ENCODE data around the gene PLXNA4.
A peak's percentile ranks its signal among the peaks of the same experiment; 100 is the strongest.

Gene PLXNA4

DNA sequence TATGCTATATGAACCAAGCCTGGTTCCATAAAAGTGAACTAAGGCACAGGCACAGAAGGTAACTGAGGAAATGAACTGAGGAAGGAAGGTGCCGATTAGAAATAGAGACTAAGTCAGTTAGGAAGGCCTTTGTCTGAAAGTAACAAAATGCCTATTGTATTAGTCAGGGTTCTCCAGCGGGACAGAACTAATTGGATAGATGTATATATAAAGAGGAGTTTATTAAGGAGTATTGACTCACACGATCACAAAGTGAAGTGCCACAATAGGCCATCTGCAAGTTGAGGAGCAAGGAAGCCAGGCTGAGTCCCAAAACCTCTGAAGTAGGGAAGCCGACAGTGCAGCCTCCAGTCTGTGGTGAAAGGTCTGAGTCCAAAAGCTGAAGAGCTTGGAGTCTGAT, 13.9 kb upstream of the PLXNA4 start:
- no peak for DNase-seq (ENCODE audit: low read depth in 2 of 3, low spot score in 1 of 3)

DNA sequence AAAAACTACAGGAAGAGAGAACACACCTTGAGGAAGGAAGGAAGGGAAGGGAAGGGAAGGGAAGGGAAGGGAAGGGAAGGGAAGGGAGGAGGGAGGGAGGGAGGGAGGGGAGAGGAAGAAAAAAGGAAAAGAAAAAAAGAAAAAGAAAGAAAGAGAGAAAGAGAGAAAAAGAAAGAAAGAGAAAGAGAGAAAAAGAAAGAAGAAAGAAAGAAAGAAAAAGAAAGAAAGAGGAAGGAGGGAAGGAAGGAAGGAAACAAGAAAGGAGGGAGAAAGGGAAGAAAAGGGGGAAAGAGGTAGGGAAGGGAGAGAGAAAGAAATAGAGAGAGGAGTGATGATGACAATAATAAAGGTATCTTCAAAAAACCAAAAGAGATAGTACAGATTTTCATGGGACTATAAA, 12.3 kb upstream of the PLXNA4 start:
- no peak for DNase-seq (ENCODE audit: low read depth in 2 of 3, low spot score in 1 of 3)

DNA sequence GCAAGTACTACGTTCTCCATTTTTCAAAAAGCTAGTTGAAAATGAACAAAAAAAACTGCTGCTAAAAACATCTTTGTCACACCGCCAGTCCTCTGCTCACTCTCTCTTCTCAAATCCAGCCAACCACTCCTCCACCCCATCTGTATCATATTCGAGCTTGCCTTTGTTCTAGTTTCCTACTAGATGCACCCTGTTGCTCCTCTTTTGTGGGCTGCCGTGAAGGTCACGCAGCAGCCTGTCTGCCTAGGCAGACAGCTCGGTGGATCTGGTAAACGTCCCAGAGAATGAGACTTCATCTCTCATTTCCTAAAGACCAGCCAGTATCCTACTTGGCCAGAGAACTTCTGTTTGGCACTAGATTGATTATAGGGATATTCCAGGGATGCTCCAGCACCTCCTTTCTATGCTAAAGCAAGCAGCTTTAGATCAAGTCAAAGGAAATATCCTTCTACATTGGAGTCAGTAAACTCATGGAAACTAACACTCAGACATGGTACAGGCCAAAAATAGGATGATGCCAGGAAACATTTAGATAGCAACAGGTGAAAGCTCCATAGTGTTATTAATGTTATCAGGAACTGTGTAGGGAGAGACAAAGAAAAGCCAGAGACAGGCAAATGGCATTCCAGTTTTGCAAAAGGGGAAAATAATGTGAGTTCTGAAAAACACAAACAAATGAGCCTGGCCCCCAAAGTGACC, 8.7 kb upstream of the PLXNA4 start:
- no peak for DNase-seq (ENCODE audit: low read depth in 2 of 3, low spot score in 1 of 3)

DNA sequence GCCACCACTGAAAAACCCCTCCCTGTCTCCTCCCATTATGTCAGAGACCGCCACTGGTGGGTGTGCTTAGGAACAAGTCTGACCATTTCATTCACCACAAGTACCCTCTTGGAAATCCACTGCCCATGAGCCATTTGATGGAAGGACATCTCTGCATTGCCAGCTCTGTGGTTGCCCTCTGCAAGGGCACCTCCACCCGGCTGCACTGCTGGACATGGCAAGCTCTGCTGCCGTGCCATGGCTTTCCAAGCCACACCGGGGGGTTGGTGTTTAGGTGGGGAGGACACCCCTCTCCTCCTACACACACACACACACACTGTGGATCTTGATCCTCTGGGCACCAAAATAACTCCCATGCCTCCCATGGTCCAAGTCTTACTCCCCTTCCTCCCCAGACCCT, 5.2 kb upstream of the PLXNA4 start:
- no peak for DNase-seq (ENCODE audit: low read depth in 2 of 3, low spot score in 1 of 3)

DNA sequence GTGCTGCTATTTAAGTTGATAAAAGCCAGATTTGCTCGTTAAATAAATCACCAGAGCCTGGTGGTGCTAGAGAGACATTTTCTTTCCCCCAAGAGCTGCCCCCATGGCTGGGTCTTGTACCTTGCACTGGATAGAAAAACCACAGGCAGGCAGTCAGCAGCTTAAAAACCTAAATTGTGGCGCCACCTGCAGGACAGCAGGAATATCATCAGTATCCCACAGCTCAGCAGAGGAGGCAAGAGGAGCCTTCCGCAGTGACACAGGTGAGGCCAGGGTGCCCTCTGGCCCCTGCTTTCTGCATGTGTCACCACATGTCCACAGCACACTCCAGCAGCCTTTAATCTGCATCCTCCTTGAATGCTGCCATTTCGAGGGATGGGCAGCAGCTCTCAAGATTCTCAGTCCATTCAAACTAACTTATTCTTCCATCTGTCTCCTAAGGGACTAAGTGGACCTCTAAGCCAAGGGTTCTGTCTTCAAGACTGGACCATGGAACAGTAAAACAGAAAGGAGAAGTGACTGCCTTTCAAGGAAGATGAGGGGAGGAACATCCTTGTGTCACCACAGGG, 4.5 kb upstream of the PLXNA4 start:
- DNase-seq (ENCODE audit: low read depth in 2 of 3, low spot score in 1 of 3): peak; percentile 27 to 53 (median 50)

DNA sequence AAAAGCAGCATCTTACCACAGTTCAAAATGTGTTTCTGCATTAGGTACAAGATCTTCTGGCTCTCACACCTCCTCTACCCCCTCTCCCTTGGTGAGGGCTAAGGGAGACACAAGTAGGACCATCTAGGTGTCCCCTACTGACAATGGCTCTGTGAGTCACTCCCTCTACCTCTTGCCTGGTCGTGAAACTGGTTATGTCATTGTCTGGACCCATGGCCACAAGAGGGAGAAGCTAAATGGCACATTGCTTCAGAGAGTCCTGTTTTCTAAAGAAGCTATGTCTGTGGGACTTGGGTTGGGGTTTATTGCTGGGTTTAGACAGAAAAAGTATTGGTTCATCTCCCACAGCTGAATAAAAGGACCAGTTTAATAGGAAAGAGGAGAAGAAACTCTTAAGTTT, 4.0 kb upstream of the PLXNA4 start:
- DNase-seq (ENCODE audit: low read depth in 2 of 3, low spot score in 1 of 3): no peak

DNA sequence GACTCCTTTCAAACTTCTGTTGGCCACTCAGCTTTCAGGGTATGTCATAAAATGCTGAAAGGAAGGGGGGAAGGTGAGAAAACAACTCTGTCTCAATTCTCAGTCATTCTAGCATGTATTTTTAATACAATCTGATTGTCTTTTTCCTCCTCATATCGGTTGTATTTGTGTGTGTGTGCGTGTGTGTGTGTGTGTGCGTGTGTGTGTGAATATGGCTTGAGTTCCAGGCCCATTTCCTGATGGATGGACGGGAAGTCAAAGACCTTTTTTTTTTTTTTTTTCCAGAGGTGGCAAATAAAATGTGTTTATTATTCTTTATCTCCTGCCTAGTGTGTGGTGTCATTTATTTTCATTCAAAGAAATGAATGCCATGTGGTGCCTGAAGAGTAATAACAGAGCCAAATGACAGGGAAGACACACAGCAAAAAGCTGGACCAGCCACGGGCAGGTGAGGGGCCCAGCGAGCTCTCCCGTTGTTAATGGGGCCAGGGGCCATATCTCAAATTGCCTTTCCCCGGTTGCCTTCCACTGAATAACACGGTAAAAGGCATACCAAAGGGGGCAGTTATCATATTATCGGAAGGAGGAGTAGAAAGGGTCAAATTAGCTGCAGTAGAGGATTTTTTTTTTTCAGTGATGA, 3.1 kb upstream of the PLXNA4 start:
- no peak for DNase-seq (ENCODE audit: low read depth in 2 of 3, low spot score in 1 of 3)

DNA sequence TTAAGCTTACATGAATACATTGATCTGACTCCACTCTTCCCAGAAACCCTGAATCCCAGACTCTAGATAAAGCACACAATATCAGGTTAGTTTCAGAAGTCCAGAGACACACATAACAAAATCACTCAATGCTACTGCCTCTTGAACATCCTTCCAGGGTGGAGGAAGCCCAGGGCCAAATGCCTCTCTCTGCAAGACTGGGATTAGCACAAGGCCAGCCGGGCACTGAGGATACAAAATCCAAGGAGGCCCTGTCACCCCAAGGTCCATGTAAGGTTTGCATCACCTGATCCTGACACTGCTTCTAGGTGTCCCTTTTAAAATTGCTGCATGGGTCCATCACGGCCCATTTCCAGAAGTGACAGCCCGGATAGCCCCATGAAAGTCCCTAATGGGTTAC, 2.6 kb upstream of the PLXNA4 start:
- no peak for DNase-seq (ENCODE audit: low read depth in 2 of 3, low spot score in 1 of 3)

DNA sequence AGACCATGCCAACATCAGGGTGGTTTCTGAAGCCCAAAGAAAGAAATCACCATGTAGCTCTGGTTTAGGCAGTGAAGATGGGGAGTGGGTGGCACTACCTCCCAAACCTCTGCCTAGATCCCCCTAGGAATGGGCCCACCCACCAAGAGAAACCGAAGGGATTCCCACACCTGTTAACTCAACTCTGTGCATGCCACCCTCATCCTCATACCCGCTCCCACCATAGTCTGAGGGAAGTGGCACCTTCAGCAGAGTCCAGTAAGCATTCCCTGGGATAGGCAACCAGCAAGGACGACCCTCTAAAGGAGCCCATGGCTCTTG, 1.7 kb upstream of the PLXNA4 start:
- no peak for DNase-seq (ENCODE audit: low read depth in 2 of 3, low spot score in 1 of 3)

DNA sequence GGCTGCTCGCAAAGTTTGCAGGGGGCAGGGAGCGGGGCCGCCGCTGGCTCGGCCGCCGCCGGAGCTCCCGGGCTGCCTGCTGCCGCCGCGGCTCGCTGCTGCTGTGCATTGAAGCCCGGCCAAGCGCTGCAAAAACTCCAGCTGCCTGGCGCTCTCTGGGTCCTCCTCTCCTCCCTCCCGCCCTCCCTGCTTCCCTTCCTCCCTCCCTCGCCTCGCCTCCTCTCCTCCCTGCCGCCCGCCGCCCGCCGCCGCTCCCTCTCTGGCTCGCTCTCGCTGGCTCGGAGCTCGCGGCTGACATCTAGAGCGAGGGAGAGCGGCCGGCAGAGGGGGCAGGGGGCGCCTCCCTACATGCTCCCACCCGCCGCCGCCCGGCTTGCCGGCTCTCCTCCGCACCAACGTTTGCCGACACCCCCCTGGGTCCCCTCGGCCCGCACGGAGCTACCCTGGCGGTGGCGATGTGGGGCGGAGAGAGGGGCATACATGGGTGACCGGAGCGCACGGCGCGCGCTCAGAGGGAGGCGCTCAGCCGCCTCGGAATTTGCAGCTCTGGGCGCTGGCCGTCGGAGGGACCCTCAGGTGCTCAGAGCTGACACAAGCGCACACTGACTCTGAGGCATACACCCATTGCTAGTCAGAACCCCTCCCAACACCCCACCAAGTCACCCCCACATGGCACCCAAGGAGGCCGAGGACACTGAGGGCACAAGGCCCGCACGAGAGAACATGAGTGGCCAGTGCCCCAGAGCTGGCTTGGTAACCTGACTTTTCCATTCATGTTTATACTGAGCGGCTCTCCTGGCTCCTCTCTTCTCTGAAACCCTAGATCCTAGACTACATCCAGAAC, 1.2 kb upstream of the PLXNA4 start:
- no peak for DNase-seq (ENCODE audit: low read depth in 2 of 3, low spot score in 1 of 3)

DNA sequence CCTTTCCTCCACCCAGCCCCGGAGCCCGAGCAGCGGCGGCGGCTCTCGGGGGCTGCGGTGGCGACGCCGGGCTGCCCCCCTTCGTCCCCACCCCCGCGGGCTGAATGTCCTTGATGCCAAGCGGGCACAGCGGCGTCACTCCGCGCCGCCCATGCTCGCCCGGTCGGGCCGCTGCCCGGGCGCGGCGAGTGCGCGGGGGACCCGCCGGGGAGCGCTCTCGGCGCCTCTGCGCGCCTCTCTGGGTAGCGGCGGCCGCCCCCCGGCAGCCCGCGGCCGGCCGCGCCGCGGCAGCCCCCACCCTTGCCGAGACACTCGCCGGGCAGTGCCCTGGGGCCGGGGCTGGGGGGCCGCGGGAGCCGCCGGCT, 433 bp upstream of the PLXNA4 start:
- no peak for DNase-seq (ENCODE audit: low read depth in 2 of 3, low spot score in 1 of 3)

DNA sequence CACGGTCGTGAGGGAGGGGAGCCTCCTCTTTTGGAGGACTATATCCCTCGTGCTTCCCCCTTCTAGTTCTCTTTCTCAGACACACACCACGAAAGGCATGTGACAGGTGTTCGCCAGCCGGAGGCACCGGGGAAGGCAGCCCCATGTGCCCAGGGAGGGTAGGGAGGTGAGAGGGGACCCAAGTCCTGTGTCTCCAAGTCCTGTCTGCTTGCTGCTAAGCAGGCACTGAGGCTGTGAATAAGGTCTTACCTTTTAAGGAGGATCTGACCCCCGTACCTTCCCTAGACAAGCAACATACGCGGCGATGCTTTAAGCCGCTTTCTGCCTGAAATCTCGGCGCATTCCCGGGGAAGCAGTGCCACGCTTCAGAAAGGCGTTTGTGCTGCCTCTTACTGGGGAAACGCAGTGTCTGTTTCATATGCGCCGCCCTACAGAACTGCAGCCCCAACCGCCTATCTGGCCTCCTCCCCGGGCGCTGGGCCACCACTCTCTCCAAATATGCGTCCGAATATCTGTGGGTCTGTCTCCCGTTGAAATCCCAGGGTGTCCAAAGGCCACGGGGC, 770 bp downstream of the PLXNA4 start:
- no peak for DNase-seq (ENCODE audit: low read depth in 2 of 3, low spot score in 1 of 3)

DNA sequence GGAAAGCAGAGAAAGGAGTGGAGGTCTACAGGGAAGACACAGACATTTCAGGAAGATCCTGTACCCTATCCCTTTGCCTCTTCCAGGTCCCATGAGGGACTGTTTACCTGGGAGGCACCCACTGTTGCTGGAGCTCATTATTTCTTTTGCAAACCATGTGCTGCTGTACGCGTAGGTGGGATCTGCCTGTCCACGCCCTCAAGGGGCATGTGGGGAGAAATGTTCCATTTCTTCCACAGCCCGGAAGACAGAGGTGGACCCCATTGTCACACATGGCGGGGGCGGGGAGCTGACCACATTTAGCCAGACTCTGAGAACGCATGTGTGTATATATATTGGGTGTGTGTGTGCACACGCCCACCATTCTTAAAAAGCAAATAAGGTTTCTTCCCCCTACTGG, 2.0 kb downstream of the PLXNA4 start:
- DNase-seq (ENCODE audit: low read depth in 2 of 3, low spot score in 1 of 3): no peak

DNA sequence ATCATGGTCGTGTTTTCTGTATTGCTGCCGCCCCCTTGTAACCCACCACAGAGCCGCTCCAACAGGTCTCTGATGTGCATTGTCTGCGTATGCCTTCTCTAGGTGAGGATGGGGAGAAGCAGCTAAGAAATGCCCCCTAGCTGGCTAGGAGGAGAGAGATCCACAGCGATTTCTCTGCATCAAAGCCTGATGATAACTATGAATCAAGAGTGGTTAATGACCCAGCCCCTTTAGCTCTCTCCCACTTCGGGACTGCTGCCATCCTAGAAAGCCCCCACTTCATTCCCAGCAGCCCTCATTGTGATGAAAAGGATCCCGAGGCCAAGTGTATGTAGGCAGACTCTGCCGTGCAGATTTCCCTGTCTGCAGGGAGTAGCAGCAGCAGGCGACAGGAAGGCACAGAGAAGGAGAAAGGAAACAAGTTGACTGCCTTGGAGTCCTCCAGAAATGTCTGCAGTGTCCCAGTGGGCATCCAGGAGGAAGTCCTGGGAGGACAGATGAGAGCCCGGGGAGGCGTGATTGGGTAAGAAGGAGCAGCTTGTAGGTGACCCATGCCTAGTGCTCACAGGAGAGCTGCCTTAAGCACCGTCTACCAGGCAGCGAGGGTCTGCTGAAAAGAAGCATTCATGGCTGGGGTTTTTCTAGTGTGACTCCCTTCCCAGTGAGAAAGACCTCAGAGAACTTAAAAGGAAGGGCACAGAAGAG, 2.9 kb downstream of the PLXNA4 start:
- no peak for DNase-seq (ENCODE audit: low read depth in 2 of 3, low spot score in 1 of 3)

DNA sequence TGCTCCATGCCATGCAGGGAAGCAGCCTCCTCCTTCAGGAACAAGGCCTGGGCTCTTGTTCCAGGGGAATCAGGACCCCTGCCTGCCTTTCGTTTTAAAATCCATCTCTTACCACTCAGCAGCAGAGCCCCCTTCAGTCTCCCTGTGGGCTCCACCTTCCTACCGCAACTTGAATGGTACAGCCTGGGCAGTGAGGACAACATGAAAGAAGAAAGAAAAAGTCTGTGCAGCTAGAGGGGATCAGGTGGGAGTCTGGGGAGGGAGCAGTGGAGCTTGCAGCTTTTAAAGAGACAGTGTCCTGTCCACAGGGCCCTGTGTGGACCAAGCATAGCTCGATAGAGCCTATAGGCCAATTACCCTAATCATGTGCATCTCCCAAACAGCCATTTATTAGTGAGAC, 3.7 kb downstream of the PLXNA4 start:
- no peak for DNase-seq (ENCODE audit: low read depth in 2 of 3, low spot score in 1 of 3)

DNA sequence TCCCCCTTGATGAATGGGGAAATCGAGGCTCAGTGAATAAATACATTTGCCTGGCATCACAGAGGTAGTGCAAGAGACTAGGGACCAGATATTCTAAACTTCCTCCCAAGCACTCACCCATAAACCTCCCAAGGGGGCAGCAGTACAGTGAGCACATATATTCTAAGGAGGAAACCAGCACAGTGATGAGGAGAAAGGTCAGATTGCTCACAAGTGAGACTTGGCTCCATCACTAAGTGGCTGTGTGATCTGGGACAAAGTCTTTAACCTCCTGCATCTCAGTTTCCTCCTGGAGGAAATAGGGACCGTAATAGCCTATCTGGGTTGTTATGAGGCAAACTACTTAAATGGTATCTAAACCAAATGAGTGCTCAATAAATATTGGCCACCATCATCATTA, 4.3 kb downstream of the PLXNA4 start:
- DNase-seq (ENCODE audit: low read depth in 2 of 3, low spot score in 1 of 3): no peak

DNA sequence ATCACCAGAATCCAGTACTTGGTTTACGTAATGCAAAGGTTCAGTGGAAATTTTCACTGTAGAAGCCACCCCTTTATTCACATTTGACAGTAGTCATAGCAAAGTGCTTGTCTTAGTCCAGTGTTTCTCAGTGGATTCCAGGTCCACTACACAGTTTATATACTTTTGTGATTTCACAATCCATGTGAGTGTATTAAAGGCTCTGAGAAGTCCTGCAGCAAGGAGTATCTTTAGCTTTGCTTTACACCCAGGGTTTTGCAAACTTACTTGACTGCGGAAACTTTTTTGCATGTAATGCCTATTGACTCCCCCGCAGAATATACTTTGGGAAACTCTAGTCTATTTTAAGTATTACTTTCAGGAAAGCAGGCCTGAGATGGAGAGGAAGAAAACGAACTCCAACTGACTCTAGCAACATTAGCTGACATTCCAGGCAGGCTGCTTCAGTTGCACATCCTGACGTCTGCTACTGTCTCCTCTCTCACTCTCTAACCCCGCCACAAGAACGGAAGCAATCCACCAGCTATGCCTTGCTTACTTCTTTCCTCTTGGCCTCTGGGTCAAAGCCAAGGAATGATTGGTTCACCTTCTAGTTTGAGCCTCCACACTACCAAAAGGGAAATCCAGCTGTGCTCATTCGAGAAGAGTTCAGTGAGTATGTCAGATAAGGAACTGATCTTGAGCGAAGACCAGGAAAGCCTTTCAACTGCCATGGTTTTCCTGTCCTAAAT, 6.2 kb downstream of the PLXNA4 start:
- no peak for DNase-seq (ENCODE audit: low read depth in 2 of 3, low spot score in 1 of 3)

DNA sequence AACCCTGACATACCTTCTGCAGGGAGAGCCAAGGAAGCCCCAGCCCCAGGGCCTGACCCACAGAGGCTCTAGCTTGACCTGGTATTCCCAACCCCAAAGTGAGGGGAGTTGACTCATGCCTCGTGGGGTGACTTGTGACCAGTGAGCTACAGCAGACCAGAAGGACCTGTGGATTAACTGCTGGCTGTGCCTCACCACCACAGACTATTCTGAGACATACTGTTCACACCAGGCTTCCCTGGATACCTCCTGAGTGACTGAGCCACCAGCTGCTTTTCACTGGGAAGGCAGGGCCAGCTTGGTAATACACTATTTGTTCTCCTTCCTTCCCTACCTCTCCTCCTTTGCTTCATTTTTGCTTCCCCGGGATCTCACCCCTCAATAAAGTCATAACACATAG, 7.3 kb downstream of the PLXNA4 start:
- no peak for DNase-seq (ENCODE audit: low read depth in 2 of 3, low spot score in 1 of 3)

DNA sequence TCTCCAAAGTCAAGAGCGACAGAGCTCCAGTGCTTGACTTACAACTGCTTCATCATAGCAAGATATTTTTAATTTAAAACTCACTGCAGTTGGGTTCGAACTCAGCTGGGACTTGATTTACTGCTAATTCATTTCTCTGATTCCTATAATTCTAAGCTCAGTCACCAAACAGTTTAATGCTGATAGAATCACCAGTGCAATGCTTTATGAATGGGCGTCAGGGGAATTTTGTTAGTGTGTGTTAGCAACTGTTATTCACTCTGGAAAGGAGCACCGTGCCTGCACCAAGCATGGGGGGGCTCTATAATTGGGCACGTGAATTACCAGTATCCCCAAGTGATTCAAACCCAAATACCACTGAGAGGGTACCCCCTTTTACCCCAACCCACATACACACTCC, 10.4 kb downstream of the PLXNA4 start:
- no peak for DNase-seq (ENCODE audit: low read depth in 2 of 3, low spot score in 1 of 3)

DNA sequence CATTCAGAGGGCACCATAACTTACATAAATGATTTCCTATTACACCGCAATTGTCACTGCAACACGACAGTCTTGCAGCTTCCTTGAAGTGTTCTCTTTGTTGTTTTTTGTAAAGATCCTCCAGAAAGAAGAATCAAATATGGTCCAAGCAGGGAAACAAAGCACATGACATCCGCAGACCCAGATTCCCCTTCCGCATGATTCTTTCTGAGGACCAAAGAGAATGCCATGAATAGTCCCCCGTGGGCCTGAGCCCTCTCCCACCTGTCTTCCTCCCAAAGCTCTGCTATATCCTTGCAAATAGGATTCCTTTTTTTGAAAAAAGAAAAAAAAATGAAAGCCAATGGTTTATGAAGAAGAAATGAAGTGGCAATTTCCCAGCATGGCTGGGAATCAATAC, 10.8 kb downstream of the PLXNA4 start:
- no peak for DNase-seq (ENCODE audit: low read depth in 2 of 3, low spot score in 1 of 3)

DNA sequence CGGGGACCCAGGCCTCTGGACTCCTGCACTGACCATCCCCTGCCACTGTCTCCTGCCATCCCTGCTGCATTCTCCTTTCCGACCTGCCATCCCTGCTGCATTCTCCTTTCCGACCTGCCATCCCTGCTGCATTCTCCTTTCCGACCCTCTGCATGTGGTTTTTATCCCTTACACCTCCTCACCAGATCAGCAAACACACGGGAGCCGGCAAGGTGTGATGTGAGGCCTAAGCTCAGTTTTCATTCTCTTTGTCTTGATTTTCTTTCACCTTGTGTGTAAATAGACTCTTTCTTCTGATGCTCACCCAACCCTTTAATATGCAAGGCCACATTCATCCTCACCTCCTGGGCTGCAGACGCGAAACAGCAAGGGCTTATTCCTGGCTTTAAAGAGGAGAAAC, 11.4 kb downstream of the PLXNA4 start:
- no peak for DNase-seq (ENCODE audit: low read depth in 2 of 3, low spot score in 1 of 3)
